D721Med (cell line): Measurements from ENCODE around the gene PCSK6.

Experiments used
- DNase-seq: peaks from one replicate; pipeline ENCODE4 v3.0.0; 2011; ENCODE audit warnings: low spot score; ENCODE audit not compliant: insufficient read length
- FAIRE-seq: peaks from 2 replicates; lab custom pipeline; 2011; peaks lifted over from hg19 to GRCh38; lab: Jason Lieb, UNC
- CTCF ChIP-seq: IDR thresholded peaks from 2 replicates; pipeline ENCODE4 v1.5.1; 2012; ENCODE audit warnings: mild to moderate bottlenecking, control low read depth; ENCODE audit not compliant: insufficient read depth; ENCODE audit errors: missing control alignments

Gene PCSK6

DNA sequence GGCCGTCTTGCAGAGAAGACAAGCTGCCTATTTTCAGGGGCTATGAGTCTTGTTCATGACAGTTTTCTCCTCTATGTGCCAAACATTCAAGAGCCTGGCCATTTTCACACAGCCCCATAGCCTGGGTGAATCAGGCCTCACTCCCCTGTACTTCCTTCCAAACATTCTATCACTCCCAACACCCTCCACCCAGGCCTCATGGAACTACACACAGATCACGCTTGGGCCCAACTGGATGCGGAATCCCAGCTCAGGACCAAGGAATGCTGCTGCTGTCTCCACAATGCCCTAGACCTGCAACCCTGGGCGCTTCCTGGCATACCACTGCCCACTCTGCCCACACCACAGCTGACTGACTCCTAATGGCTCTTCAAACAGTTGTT, 39.4 kb upstream of the PCSK6 start:
- FAIRE-seq (no peak), DNase-seq (no peak)
- TF ChIP-seq CTCF, result no peak

GRCh38 chr15:101528108-101528916, 38.8 kb upstream of the PCSK6 start:
- no peak for TF ChIP-seq CTCF
- FAIRE-seq (no peak), DNase-seq (no peak)

DNA sequence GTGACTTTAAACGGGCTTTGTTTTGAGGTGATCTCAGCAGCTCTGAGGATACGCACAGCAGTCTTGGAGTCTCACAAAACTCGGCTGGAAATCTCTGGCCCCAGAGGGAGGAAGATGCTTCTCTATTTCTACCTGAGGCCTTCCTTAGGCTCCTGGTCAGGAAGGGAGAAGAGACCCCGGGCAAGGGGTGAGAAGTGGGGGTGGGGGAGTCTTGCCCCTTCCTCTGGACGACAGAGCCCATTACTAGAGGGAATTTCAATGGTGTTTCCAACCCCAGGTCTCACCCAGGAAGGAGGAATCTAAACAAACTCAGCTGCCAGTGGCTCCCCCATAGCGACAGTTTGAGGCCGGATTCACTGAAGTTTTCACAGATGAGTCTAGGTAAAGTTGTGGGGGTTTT, 37.4 kb upstream of the PCSK6 start:
- DNase-seq, result no peak
- FAIRE-seq, result no peak
- no peak for TF ChIP-seq CTCF

DNA sequence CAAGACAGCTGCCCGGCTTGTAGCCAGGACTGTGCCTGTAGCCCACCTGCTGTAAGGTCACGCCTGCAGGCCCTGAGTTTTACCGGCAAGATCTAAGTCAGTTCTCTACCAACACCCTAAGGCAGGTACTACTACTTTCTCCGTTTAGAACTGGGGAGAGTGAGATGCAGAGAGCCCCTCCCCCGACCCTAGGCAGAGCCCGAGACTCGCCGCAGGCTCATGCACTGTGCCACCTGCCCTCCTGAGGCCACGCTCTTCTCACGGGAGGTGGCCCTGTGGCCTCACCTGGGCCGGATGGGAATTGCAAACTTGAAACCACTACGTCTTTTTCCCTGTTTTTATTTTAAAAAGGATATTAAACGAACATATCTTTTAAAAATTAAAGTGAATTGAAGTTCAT, 36.9 kb upstream of the PCSK6 start:
- no peak for TF ChIP-seq CTCF
- FAIRE-seq (no peak), DNase-seq (no peak)

GRCh38 chr15:101526021-101526420, 36.5 kb upstream of the PCSK6 start:
- FAIRE-seq, result no peak
- no peak for DNase-seq

GRCh38 chr15:101525087-101525669, 35.7 kb upstream of the PCSK6 start:
- DNase-seq, result no peak
- FAIRE-seq, result no peak

More at GRCh38 chr15:101526021-101526420, 36.5 kb upstream of the PCSK6 start:
- TF ChIP-seq CTCF, result no peak

More at GRCh38 chr15:101525087-101525669, 35.7 kb upstream of the PCSK6 start:
- no peak for TF ChIP-seq CTCF
